Naive thymus-derived CD4-positive, alpha-beta T cell (primary cell): Measurements from ENCODE around the gene CKAP5. TPM values are rescaled to one million over a fixed set of nuclear protein-coding genes. Genes with fewer than 3 reads are reported as not detected.

ENCODE experiments used
- ATAC-seq: fragments of 150-1000 bp; cut with Tn5 transposase; 2 replicates; pipeline ENCODE4 v1.10.0; 2021; ENCODE audit warnings: mild to moderate bottlenecking, moderate library complexity
- CTCF ChIA-PET: fragments of 350-600 bp; sonication (Branson Sonifier 250); formaldehyde crosslinking; loops from one replicate; lab custom pipeline; 2021; ENCODE audit warnings: antibody characterized with exemption; lab: Charles Lee
- POLR2A ChIA-PET: fragments of 350-600 bp; sonication (Branson Sonifier 250); formaldehyde crosslinking; loops from one replicate; lab custom pipeline; 2021; ENCODE audit warnings: antibody characterized with exemption, inconsistent platforms; lab: Charles Lee
- DNase-seq, 9 donors: peaks; one replicate each; pipeline versions ENCODE4 v3.0.0 to v3.0.0-alpha.2; 2020 to 2022; ENCODE audit warnings: mixed read lengths in 1 of 9
- H3K27ac ChIP-seq: one replicate; pipeline ENCODE4 v1.7.0; 2013; ENCODE audit warnings: mild to moderate bottlenecking, low read depth, low read length, moderate library complexity
- H3K27me3 ChIP-seq, 2 donors: one replicate each; pipeline ENCODE4 v1.7.0; 2013; ENCODE audit warnings: low read length in 2 of 2, mild to moderate bottlenecking in 2 of 2, moderate library complexity in 2 of 2; ENCODE audit not compliant: control insufficient read depth in 2 of 2, insufficient read depth in 2 of 2
- H3K36me3 ChIP-seq, 3 experiments: 1 replicate in 2 of 3; 2 replicates in 1 of 3; pipeline ENCODE4 v1.7.0; 2013; ENCODE audit warnings: low read length in 3 of 3, mild to moderate bottlenecking in 3 of 3, moderate library complexity in 1 of 3; ENCODE audit not compliant: insufficient read depth in 3 of 3, control insufficient read depth in 2 of 3
- H3K4me1 ChIP-seq, 2 donors: one replicate each; pipeline ENCODE4 v1.7.0; 2013; ENCODE audit warnings: low read length in 2 of 2, mild to moderate bottlenecking in 2 of 2, moderate library complexity in 1 of 2; ENCODE audit not compliant: control insufficient read depth in 2 of 2, insufficient read depth in 2 of 2
- H3K4me3 ChIP-seq: 2 replicates; pipeline ENCODE4 v1.7.0; 2013; ENCODE audit warnings: mild to moderate bottlenecking, low read length
- H3K9me3 ChIP-seq, 3 experiments: 1 replicate in 2 of 3; 2 replicates in 1 of 3; pipeline ENCODE4 v1.7.0; 2013; ENCODE audit warnings: low read length in 3 of 3; ENCODE audit not compliant: control insufficient read depth in 2 of 3
- H3K27ac Mint-ChIP-seq, 9 donors: one replicate each; pipeline ENCODE4 v1.8.0; 2020 to 2022; ENCODE audit warnings: mixed read lengths in 9 of 9, mild to moderate bottlenecking in 8 of 9, moderate library complexity in 5 of 9, inconsistent platforms in 2 of 9
- H3K27me3 Mint-ChIP-seq, 5 donors: one replicate each; pipeline ENCODE4 v1.8.0; 2021 to 2022; ENCODE audit warnings: mixed read lengths in 5 of 5, mild to moderate bottlenecking in 1 of 5
- H3K36me3 Mint-ChIP-seq, 5 donors: one replicate each; pipeline ENCODE4 v1.8.0; 2020 to 2022; ENCODE audit warnings: mixed read lengths in 5 of 5, mild to moderate bottlenecking in 3 of 5, inconsistent platforms in 1 of 5
- H3K4me1 Mint-ChIP-seq, 7 donors: one replicate each; pipeline ENCODE4 v1.8.0; 2020 to 2022; ENCODE audit warnings: mixed read lengths in 7 of 7, mild to moderate bottlenecking in 3 of 7, inconsistent platforms in 1 of 7
- H3K4me3 Mint-ChIP-seq, 10 donors: one replicate each; pipeline ENCODE4 v1.8.0; 2020 to 2022; ENCODE audit warnings: mild to moderate bottlenecking in 10 of 10, mixed read lengths in 10 of 10, moderate library complexity in 6 of 10, inconsistent platforms in 2 of 10
- H3K9me3 Mint-ChIP-seq, 11 donors: one replicate each; pipeline ENCODE4 v1.8.0; 2020 to 2022; ENCODE audit warnings: mixed read lengths in 11 of 11, mild to moderate bottlenecking in 4 of 11, inconsistent platforms in 1 of 11, moderate library complexity in 1 of 11
- intact Hi-C, 2 donors: fragments of 100-400 bp; cut with micrococcal nuclease; formaldehyde crosslinking; loops; one replicate each; pipeline ENCODE4 v1.15.1; 2023
- polyA plus RNA-seq, 2 donors: library from polyadenylated mRNA; unstranded; fragments of 300-500 nt; fragmentation: Illumina TruSeq; gene quantifications; one replicate each; pipeline ENCODE4 v1.2.3, GENCODE V29; 2021
- total RNA-seq, 6 experiments: library from RNA in 5 of 6; stranded (reverse) in 5 of 6; gene quantifications; 1 replicate in 5 of 6; 2 replicates in 1 of 6; pipeline ENCODE4 v1.2.3 and lab custom pipeline; 2021 to 2026

The CKAP5 gene
- total and polyA plus RNA-seq, 7 experiments from 2014 or later = 10.9 to 126 (median 45.2) TPM

GRCh38 chr11:46729110-46730027 lies 116.7 kb downstream of the CKAP5 start:
- H3K27ac Mint-ChIP-seq = no peak overlapping the region
- no peaks in the 10 kb centered on the region for H3K27me3 Mint-ChIP-seq
- DNase-seq (no peak), ATAC-seq (no peak)
- intact Hi-C loops = no loop called here
- Histone ChIP-seq H3K9me3 (no peaks in the 10 kb centered on the region), H3K27ac (no peak overlapping the region), H3K27me3 (no peaks in the 10 kb centered on the region), H3K4me3 (no peak overlapping the region), H3K4me1 (no peaks in the 10 kb centered on the region), H3K36me3 (no peaks in the 10 kb centered on the region)
- POLR2A ChIA-PET = no interaction called here
- H3K4me3 Mint-ChIP-seq = no peak overlapping the region
- H3K9me3 Mint-ChIP-seq = no peaks in the 10 kb centered on the region
- CTCF ChIA-PET = no interaction called here
- no peaks in the 10 kb centered on the region for H3K36me3 Mint-ChIP-seq
- H3K4me1 Mint-ChIP-seq = no peaks in the 10 kb centered on the region

GRCh38 chr11:46728659-46729040 lies 117.4 kb downstream of the CKAP5 start:
- no peaks in the 10 kb centered on the region for H3K27me3 Mint-ChIP-seq
- H3K9me3 Mint-ChIP-seq = no peaks in the 10 kb centered on the region
- H3K4me1 ChIP-seq = no peaks in the 10 kb centered on the region
- H3K4me1 Mint-ChIP-seq = no peaks in the 10 kb centered on the region
- H3K36me3 ChIP-seq = no peaks in the 10 kb centered on the region
- DNase-seq = no peak
- H3K27me3 ChIP-seq = no peaks in the 10 kb centered on the region
- no peak for ATAC-seq
- H3K4me3 Mint-ChIP-seq = no peak overlapping the region
- ChIA-PET CTCF (no interaction called here), POLR2A (no interaction called here)
- no peaks in the 10 kb centered on the region for H3K36me3 Mint-ChIP-seq
- no peak overlapping the region for H3K27ac ChIP-seq
- H3K27ac Mint-ChIP-seq = no peak overlapping the region
- no peak overlapping the region for H3K4me3 ChIP-seq
- H3K9me3 ChIP-seq = no peaks in the 10 kb centered on the region
- intact Hi-C loops = no loop called here

- H3K4me1 ChIP-seq = no peaks in the 10 kb centered on the region
- CTCF ChIA-PET = no interaction called here
- no peak for ATAC-seq
- Mint-ChIP-seq H3K27me3 (no peaks in the 10 kb centered on the region), H3K9me3 (no peaks in the 10 kb centered on the region), H3K36me3 (no peaks in the 10 kb centered on the region), H3K4me3 (no peak overlapping the region), H3K27ac (no peak overlapping the region), H3K4me1 (no peaks in the 10 kb centered on the region)
- intact Hi-C loops = no loop called here
- H3K27ac ChIP-seq = no peak overlapping the region
- H3K36me3 ChIP-seq = no peaks in the 10 kb centered on the region
- no peak overlapping the region for H3K4me3 ChIP-seq
- POLR2A ChIA-PET = no interaction called here
- no peaks in the 10 kb centered on the region for H3K9me3 ChIP-seq
- H3K27me3 ChIP-seq = no peaks in the 10 kb centered on the region
- DNase-seq = no peak
These were observed 118.0 kb downstream of the CKAP5 start for GRCh38 chr11:46727952-46728658.

DNA sequence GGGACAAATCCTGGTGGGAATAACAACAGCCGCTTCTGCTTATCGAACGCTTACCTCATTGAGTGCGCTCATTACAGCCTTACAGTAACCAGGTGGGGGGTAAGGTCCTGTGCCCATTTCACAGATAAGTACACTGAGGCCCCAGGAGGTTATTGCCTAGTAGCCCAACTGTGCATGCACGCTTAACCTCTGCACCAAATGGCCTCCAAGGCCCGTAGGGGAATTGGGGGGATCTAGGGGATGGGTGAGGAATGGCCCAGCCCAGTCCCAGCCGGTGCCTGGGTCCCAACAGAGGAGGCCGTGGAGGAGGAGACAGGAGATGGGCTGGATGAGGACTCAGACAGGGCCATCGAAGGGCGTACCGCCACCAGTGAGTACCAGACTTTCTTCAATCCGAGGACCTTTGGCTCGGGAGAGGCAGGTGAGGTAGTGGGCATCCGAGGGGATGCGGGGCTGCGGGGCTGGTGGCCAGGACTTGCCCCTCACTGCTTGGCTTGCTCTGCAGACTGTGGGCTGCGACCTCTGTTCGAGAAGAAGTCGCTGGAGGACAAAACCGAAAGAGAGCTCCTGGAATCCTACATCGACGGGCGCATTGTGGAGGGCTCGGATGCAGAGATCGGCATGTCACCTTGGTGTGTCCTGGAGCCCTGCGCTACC lies 119.7 kb downstream of the CKAP5 start:
- H3K27me3 Mint-ChIP-seq = peaks cover 0 to 3% (median 0%) of the 10 kb centered on the region in 5 donors
- Histone ChIP-seq H3K4me1 (no peaks in the 10 kb centered on the region), H3K36me3 (no peaks in the 10 kb centered on the region), H3K4me3 (no peak overlapping the region), H3K27ac (no peak overlapping the region), H3K9me3 (no peaks in the 10 kb centered on the region), H3K27me3 (no peaks in the 10 kb centered on the region)
- ATAC-seq (no peak), DNase-seq (no peak)
- H3K36me3 Mint-ChIP-seq = no peaks in the 10 kb centered on the region
- ChIA-PET POLR2A (interaction anchor here (0.6 kb wide), 1 partner anchor 57 kb away, joined by 3 read pairs; no protein-coding TSS in a partner anchor), CTCF (no interaction called here)
- intact Hi-C loops = no loop called here
- H3K4me3 Mint-ChIP-seq = no peak overlapping the region
- no peaks in the 10 kb centered on the region for H3K4me1 Mint-ChIP-seq
- no peak overlapping the region for H3K27ac Mint-ChIP-seq
- peaks cover 0 to 1% (median 0%) of the 10 kb centered on the region in 11 donors for H3K9me3 Mint-ChIP-seq

GRCh38 chr11:46725338-46726205 lies 120.5 kb downstream of the CKAP5 start:
- ChIA-PET POLR2A (no interaction called here), CTCF (no interaction called here)
- no peaks in the 10 kb centered on the region for H3K4me1 ChIP-seq
- H3K4me3 ChIP-seq = no peak overlapping the region
- no peaks in the 10 kb centered on the region for H3K36me3 ChIP-seq
- H3K27me3 Mint-ChIP-seq = peaks cover 0 to 3% (median 0%) of the 10 kb centered on the region in 5 donors
- intact Hi-C loops = no loop called here
- no peak overlapping the region for H3K27ac ChIP-seq
- no peaks in the 10 kb centered on the region for H3K27me3 ChIP-seq
- no peak overlapping the region for H3K4me3 Mint-ChIP-seq
- H3K36me3 Mint-ChIP-seq = no peaks in the 10 kb centered on the region
- peaks cover 0 to 1% (median 0%) of the 10 kb centered on the region in 11 donors for H3K9me3 Mint-ChIP-seq
- ATAC-seq (no peak), DNase-seq (no peak)
- H3K4me1 Mint-ChIP-seq = no peaks in the 10 kb centered on the region
- no peaks in the 10 kb centered on the region for H3K9me3 ChIP-seq
- H3K27ac Mint-ChIP-seq = no peak overlapping the region

- no peak overlapping the region for H3K27ac Mint-ChIP-seq
- POLR2A ChIA-PET = no interaction called here
- H3K27ac ChIP-seq = no peak overlapping the region
These were observed 122.0 kb downstream of the CKAP5 start for GRCh38 chr11:46724088-46724487.

More at GRCh38 chr11:46724088-46724487, 122.0 kb downstream of the CKAP5 start:
- Mint-ChIP-seq H3K4me3 (no peak overlapping the region), H3K9me3 (peaks cover 0 to 1% (median 0%) of the 10 kb centered on the region in 11 donors), H3K36me3 (no peaks in the 10 kb centered on the region), H3K4me1 (peaks cover 0 to 1% (median 0%) of the 10 kb centered on the region in 7 donors), H3K27me3 (peaks cover 0 to 3% (median 0%) of the 10 kb centered on the region in 5 donors)
- H3K4me3 ChIP-seq = no peak overlapping the region
- ATAC-seq = no peak
- no peaks in the 10 kb centered on the region for H3K4me1 ChIP-seq
- H3K27me3 ChIP-seq = no peaks in the 10 kb centered on the region
- no peaks in the 10 kb centered on the region for H3K9me3 ChIP-seq
- H3K36me3 ChIP-seq = no peaks in the 10 kb centered on the region
- intact Hi-C loops = no loop called here
- DNase-seq = no peak
- CTCF ChIA-PET = no interaction called here
